Activated CD4-positive, CD25-positive, alpha-beta regulatory T cell treated with anti-CD3 and anti-CD28 coated beads, Interleukin-2, amount 50 U/mL, for 72 hours (primary cell): ENCODE data around the gene CROCC2.

ENCODE experiments used
- DNase-seq: peaks from one replicate; pipeline ENCODE4 v3.0.0; 2021

Gene CROCC2

GRCh38 chr2:240946654-240947053 is 40.5 kb downstream of the CROCC2 start:
- no peak for DNase-seq

GRCh38 chr2:240947176-240947575 is 41.0 kb downstream of the CROCC2 start:
- DNase-seq, result no peak

- DNase-seq, result no peak
Measured at GRCh38 chr2:240947607-240948006, 41.5 kb downstream of the CROCC2 start.

- peak; percentile 17 for DNase-seq
Measured at GRCh38 chr2:240948086-240948485, 42.0 kb downstream of the CROCC2 start.

- DNase-seq, result peak; percentile 22
Measured at GRCh38 chr2:240948905-240949790, 43.0 kb downstream of the CROCC2 start.

GRCh38 chr2:240949791-240950705 is 43.9 kb downstream of the CROCC2 start:
- DNase-seq, result peak; percentile 21

GRCh38 chr2:240951045-240951594 is 45.0 kb downstream of the CROCC2 start:
- DNase-seq, result no peak

GRCh38 chr2:240952496-240953246 is 46.5 kb downstream of the CROCC2 start:
- peak; percentile 6 for DNase-seq

- peak; percentile 9 for DNase-seq
Measured at GRCh38 chr2:240953426-240954410, 47.6 kb downstream of the CROCC2 start.

- DNase-seq, result no peak
Measured at GRCh38 chr2:240954436-240955305, 48.5 kb downstream of the CROCC2 start.

GRCh38 chr2:240955306-240956170 is 49.4 kb downstream of the CROCC2 start:
- no peak for DNase-seq

GRCh38 chr2:240956171-240956934 is 50.2 kb downstream of the CROCC2 start:
- no peak for DNase-seq

- DNase-seq, result no peak
Measured at GRCh38 chr2:240956935-240957655, 51.0 kb downstream of the CROCC2 start.

- DNase-seq, result no peak
Measured at GRCh38 chr2:240957656-240958365, 51.7 kb downstream of the CROCC2 start.

- no peak for DNase-seq
Measured at GRCh38 chr2:240958366-240959213, 52.5 kb downstream of the CROCC2 start.
